SK-N-SH (cell line): ENCODE results near the gene NAT8L. TPM values are rescaled to one million over a fixed set of nuclear protein-coding genes. Genes with fewer than 3 reads are reported as not detected.

Source experiments
- CTCF ChIA-PET: fragments of 300-600, 350-600 bp; formaldehyde crosslinking; extraction: SDS; loops from one replicate; lab custom pipeline; 2021; lab: Yijun Ruan, JAX
- POLR2A ChIA-PET: fragments of 350-600 bp; sonication (Branson Sonifier 250); formaldehyde crosslinking; extraction: SDS; loops from one replicate; lab custom pipeline; 2020; ENCODE audit warnings: antibody characterized with exemption, inconsistent platforms; lab: Yijun Ruan, JAX
- DNase-seq: peaks from one replicate; pipeline ENCODE4 v3.0.0; 2012
- H2AFZ ChIP-seq: fragments of 200-600 bp; sonication (generic); 2 replicates; pipeline ENCODE4 v1.8.1; 2016; ENCODE audit warnings: antibody characterized with exemption, mild to moderate bottlenecking, low read depth
- H3F3A ChIP-seq: fragments of 200-600 bp; sonication (generic); replicated peaks from 2 replicates; pipeline ENCODE3; 2016; ENCODE audit warnings: antibody characterized with exemption, mild to moderate bottlenecking; ENCODE audit not compliant: insufficient read depth
- H3K27ac ChIP-seq, 2 experiments: fragments of 200-500 bp in 1 of 2; fragments of 200-600 bp in 1 of 2; sonication (Bioruptor generic) in 1 of 2; sonication (generic), shearing (Covaris generic) in 1 of 2; 2 replicates each; pipeline versions ENCODE4 v1.5.1 to v1.6.1; 2014 to 2016; ENCODE audit warnings: low read depth in 2 of 2, inconsistent platforms in 1 of 2, low read length in 1 of 2, mild to moderate bottlenecking in 1 of 2, mixed read lengths in 1 of 2
- H3K27me3 ChIP-seq: fragments of 200-600 bp; sonication (generic), shearing (Covaris generic); 2 replicates; pipeline ENCODE4 v1.6.1; 2016; ENCODE audit warnings: mixed run types; ENCODE audit not compliant: insufficient read depth
- H3K36me3 ChIP-seq, 2 experiments: fragments of 200-500 bp in 1 of 2; fragments of 200-600 bp in 1 of 2; sonication (Bioruptor generic) in 1 of 2; sonication (generic) in 1 of 2; replicated peaks in 1 of 2; 2 replicates each; pipeline versions ENCODE3 to v1.5.1; 2014 to 2016; ENCODE audit warnings: low read length in 1 of 2, mild to moderate bottlenecking in 1 of 2; ENCODE audit not compliant: insufficient read depth in 2 of 2, control insufficient read depth in 1 of 2
- H3K4me1 ChIP-seq, 2 experiments: fragments of 200-500 bp in 1 of 2; fragments of 200-600 bp in 1 of 2; sonication (Bioruptor generic) in 1 of 2; sonication (generic), shearing (Covaris generic) in 1 of 2; 2 replicates each; pipeline versions ENCODE4 v1.5.1 to v1.6.1; 2014 to 2016; ENCODE audit warnings: low read depth in 1 of 2, low read length in 1 of 2, mixed run types in 1 of 2; ENCODE audit not compliant: insufficient read depth in 2 of 2, control insufficient read depth in 1 of 2
- H3K4me2 ChIP-seq: fragments of 200-600 bp; sonication (generic), shearing (Covaris generic); 2 replicates; pipeline ENCODE4 v1.6.1; 2017; ENCODE audit warnings: mixed run types
- H3K4me3 ChIP-seq, 2 experiments: fragments of 200-500 bp in 1 of 2; fragments of 200-600 bp in 1 of 2; sonication (Bioruptor generic) in 1 of 2; sonication (generic), shearing (Covaris generic) in 1 of 2; 2 replicates each; pipeline versions ENCODE4 v1.5.1 to v1.8.1; 2014 to 2016; ENCODE audit warnings: low read depth in 2 of 2, inconsistent platforms in 1 of 2, low read length in 1 of 2, mild to moderate bottlenecking in 1 of 2, mixed read lengths in 1 of 2, moderate library complexity in 1 of 2
- H3K79me2 ChIP-seq: fragments of 200-600 bp; sonication (generic); 2 replicates; pipeline ENCODE4 v1.8.1; 2017; ENCODE audit warnings: mild to moderate bottlenecking; ENCODE audit not compliant: insufficient read depth
- H3K9ac ChIP-seq: fragments of 200-600 bp; sonication (generic); 2 replicates; pipeline ENCODE4 v1.6.1; 2017; ENCODE audit warnings: mixed run types
- H3K9me2 ChIP-seq: fragments of 200-600 bp; sonication (generic); 2 replicates; pipeline ENCODE4 v1.6.1; 2017; ENCODE audit warnings: mixed run types
- H3K9me3 ChIP-seq: fragments of 200-600 bp; sonication (generic); 2 replicates; pipeline ENCODE4 v1.6.1; 2017; ENCODE audit warnings: mixed run types, mild to moderate bottlenecking, moderate library complexity
- H4K20me1 ChIP-seq: fragments of 200-600 bp; sonication (generic); 2 replicates; pipeline ENCODE4 v1.6.1; 2017; ENCODE audit warnings: mild to moderate bottlenecking, mixed run types; ENCODE audit not compliant: insufficient read depth
- FOSL2 ChIP-seq: IDR thresholded peaks from 2 replicates; pipeline ENCODE4 v1.4.0; 2012; ENCODE audit warnings: low read depth, mild to moderate bottlenecking, moderate library complexity, borderline replicate concordance
- MXI1 ChIP-seq: IDR thresholded peaks from 2 replicates; pipeline ENCODE4 v1.6.1; 2012; ENCODE audit warnings: mild to moderate bottlenecking, low read depth, low read length, improper control_type of control experiment
- RXRA ChIP-seq: IDR thresholded peaks from 2 replicates; pipeline ENCODE4 v1.4.0; 2012; ENCODE audit warnings: low read depth, mild to moderate bottlenecking, borderline replicate concordance
- SMC3 ChIP-seq: IDR thresholded peaks from 2 replicates; pipeline ENCODE4 v1.6.1; 2012; ENCODE audit warnings: low read depth, low read length, improper control_type of control experiment
- TAF1 ChIP-seq: IDR thresholded peaks from 2 replicates; pipeline ENCODE4 v1.6.1; 2012; ENCODE audit warnings: low read depth, mild to moderate bottlenecking, low read length, moderate library complexity, borderline replicate concordance
- WGBS: methylation state at CpG from one replicate; pipeline ENCODE4 v1.1.6; 2017; ENCODE audit warnings: low lambda C conversion rate; 5-methylcytosine and 5-hydroxymethylcytosine counted together
- polyA plus RNA-seq, 3 experiments: library from polyadenylated mRNA; depleted of rRNA; stranded (reverse); fragments of >200 nt; gene quantifications; 2 replicates each; pipeline ENCODE4 v1.2.3, GENCODE V29; 2012
- TF ChIP-seq, protein P1 (sequence below): IDR thresholded peaks from 2 replicates; pipeline ENCODE4 v1.4.0; 2012; ENCODE audit warnings: low read depth, borderline replicate concordance
- TF ChIP-seq, protein P2 (sequence below): IDR thresholded peaks from 2 replicates; pipeline ENCODE4; 2012
- TF ChIP-seq, protein P3 (sequence below): IDR thresholded peaks from 2 replicates; pipeline ENCODE4 v1.6.1; 2012; ENCODE audit warnings: mild to moderate bottlenecking, low read depth, low read length, moderate library complexity
- TF ChIP-seq, protein P4 (sequence below): IDR thresholded peaks from 2 replicates; pipeline ENCODE4 v1.4.0; 2012; ENCODE audit warnings: low read depth, borderline replicate concordance
- TF ChIP-seq, protein P5 (sequence below): fragments of 200-600 bp; sonication (generic); IDR thresholded peaks from 2 replicates; pipeline ENCODE4 v1.6.1; 2017; ENCODE audit warnings: antibody characterized with exemption, mild to moderate bottlenecking, moderate library complexity

The NAT8L gene
- polyA plus RNA-seq, 1 of the 3 experiments (the other 2 are of a cell fraction): 0.43 TPM

DNA sequence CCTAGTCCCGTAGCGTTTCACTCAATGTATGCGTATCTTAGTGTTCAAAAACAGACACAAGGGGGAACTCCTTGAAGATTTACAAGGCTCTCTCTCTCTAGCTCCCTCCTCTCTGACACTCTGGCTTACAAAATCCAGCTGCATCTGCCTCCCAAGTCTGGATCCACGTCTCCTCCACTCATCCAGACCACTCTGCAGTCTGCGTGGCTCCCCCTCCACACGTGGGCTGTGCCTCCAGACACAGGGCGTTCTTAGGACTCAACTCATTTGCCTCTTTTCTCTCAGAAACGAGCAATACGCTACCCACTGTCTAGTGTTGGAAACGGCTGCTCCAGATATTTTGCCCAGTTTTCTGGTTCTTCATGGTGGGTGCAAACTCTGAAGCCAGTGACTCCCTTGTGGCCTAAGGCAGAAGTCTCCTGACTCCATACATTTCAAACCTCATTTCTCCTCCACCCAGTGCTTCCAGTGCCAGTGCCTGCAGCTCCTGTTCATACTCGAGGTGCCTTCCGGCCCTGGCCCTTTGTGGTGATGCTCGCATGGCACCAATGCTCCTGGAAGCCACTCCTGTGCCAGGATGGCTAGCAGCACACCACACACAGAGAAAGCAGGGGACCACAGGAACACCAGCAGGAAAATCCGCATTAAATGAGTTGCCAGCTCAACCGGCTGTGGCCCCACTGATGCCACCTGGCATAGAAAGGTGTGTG, 24.1 kb downstream of the NAT8L start:
- no peaks in the 10 kb centered on the region for H3K9me2 ChIP-seq
- no peaks in the 10 kb centered on the region for H3K79me2 ChIP-seq
- H3K27me3 ChIP-seq: no peaks in the 10 kb centered on the region
- H3K27ac ChIP-seq: no peak overlapping the region
- H3F3A ChIP-seq: no peaks in the 10 kb centered on the region
- CTCF ChIA-PET: interaction anchor here (1.2 kb wide), 1 partner anchor 10 kb away, joined by 3 read pairs; no protein-coding TSS in a partner anchor
- H3K4me1 ChIP-seq: no peaks in the 10 kb centered on the region
- POLR2A ChIA-PET: no interaction called here
- DNase-seq: no peak
- 68% methylated on average over 15 of the region's 15 CpGs for WGBS
- no peak overlapping the region for H3K4me2 ChIP-seq
- no peaks in the 10 kb centered on the region for H3K36me3 ChIP-seq
- H3K4me3 ChIP-seq: no peak overlapping the region
- no peak overlapping the region for H2AFZ ChIP-seq
- H3K9me3 ChIP-seq: no peaks in the 10 kb centered on the region
- H3K9ac ChIP-seq: no peak overlapping the region
- TF ChIP-seq, protein P1, sequence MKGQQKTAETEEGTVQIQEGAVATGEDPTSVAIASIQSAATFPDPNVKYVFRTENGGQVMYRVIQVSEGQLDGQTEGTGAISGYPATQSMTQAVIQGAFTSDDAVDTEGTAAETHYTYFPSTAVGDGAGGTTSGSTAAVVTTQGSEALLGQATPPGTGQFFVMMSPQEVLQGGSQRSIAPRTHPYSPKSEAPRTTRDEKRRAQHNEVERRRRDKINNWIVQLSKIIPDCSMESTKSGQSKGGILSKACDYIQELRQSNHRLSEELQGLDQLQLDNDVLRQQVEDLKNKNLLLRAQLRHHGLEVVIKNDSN: no peak
- TF ChIP-seq TAF1 (no peak), MXI1 (no peak), SMC3 (no peak), RXRA (no peak), FOSL2 (no peak)
- TF ChIP-seq, protein P2, sequence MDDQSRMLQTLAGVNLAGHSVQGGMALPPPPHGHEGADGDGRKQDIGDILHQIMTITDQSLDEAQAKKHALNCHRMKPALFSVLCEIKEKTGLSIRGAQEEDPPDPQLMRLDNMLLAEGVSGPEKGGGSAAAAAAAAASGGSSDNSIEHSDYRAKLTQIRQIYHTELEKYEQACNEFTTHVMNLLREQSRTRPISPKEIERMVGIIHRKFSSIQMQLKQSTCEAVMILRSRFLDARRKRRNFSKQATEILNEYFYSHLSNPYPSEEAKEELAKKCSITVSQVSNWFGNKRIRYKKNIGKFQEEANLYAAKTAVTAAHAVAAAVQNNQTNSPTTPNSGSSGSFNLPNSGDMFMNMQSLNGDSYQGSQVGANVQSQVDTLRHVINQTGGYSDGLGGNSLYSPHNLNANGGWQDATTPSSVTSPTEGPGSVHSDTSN: no peak
- TF ChIP-seq, protein P3, sequence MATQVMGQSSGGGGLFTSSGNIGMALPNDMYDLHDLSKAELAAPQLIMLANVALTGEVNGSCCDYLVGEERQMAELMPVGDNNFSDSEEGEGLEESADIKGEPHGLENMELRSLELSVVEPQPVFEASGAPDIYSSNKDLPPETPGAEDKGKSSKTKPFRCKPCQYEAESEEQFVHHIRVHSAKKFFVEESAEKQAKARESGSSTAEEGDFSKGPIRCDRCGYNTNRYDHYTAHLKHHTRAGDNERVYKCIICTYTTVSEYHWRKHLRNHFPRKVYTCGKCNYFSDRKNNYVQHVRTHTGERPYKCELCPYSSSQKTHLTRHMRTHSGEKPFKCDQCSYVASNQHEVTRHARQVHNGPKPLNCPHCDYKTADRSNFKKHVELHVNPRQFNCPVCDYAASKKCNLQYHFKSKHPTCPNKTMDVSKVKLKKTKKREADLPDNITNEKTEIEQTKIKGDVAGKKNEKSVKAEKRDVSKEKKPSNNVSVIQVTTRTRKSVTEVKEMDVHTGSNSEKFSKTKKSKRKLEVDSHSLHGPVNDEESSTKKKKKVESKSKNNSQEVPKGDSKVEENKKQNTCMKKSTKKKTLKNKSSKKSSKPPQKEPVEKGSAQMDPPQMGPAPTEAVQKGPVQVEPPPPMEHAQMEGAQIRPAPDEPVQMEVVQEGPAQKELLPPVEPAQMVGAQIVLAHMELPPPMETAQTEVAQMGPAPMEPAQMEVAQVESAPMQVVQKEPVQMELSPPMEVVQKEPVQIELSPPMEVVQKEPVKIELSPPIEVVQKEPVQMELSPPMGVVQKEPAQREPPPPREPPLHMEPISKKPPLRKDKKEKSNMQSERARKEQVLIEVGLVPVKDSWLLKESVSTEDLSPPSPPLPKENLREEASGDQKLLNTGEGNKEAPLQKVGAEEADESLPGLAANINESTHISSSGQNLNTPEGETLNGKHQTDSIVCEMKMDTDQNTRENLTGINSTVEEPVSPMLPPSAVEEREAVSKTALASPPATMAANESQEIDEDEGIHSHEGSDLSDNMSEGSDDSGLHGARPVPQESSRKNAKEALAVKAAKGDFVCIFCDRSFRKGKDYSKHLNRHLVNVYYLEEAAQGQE: no peak
- TF ChIP-seq, protein P4, sequence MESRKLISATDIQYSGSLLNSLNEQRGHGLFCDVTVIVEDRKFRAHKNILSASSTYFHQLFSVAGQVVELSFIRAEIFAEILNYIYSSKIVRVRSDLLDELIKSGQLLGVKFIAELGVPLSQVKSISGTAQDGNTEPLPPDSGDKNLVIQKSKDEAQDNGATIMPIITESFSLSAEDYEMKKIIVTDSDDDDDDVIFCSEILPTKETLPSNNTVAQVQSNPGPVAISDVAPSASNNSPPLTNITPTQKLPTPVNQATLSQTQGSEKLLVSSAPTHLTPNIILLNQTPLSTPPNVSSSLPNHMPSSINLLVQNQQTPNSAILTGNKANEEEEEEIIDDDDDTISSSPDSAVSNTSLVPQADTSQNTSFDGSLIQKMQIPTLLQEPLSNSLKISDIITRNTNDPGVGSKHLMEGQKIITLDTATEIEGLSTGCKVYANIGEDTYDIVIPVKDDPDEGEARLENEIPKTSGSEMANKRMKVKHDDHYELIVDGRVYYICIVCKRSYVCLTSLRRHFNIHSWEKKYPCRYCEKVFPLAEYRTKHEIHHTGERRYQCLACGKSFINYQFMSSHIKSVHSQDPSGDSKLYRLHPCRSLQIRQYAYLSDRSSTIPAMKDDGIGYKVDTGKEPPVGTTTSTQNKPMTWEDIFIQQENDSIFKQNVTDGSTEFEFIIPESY: no peak
- TF ChIP-seq, protein P5, sequence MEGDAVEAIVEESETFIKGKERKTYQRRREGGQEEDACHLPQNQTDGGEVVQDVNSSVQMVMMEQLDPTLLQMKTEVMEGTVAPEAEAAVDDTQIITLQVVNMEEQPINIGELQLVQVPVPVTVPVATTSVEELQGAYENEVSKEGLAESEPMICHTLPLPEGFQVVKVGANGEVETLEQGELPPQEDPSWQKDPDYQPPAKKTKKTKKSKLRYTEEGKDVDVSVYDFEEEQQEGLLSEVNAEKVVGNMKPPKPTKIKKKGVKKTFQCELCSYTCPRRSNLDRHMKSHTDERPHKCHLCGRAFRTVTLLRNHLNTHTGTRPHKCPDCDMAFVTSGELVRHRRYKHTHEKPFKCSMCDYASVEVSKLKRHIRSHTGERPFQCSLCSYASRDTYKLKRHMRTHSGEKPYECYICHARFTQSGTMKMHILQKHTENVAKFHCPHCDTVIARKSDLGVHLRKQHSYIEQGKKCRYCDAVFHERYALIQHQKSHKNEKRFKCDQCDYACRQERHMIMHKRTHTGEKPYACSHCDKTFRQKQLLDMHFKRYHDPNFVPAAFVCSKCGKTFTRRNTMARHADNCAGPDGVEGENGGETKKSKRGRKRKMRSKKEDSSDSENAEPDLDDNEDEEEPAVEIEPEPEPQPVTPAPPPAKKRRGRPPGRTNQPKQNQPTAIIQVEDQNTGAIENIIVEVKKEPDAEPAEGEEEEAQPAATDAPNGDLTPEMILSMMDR: no peak
- H4K20me1 ChIP-seq: no peaks in the 10 kb centered on the region
